CD4-positive, alpha-beta T cell treated with Interleukin-21 for 1 hour (primary cell): Measurements from ENCODE around the gene BHLHE23.
"Not testable (repeated sequence)": the region's sequence is repeated elsewhere in the genome, so short reads cannot be mapped to it uniquely, and the experiment has no call there.

Source experiments
- DNase-seq: peaks from one replicate; pipeline ENCODE4 v3.0.0-alpha.2; 2020

The BHLHE23 gene

DNA sequence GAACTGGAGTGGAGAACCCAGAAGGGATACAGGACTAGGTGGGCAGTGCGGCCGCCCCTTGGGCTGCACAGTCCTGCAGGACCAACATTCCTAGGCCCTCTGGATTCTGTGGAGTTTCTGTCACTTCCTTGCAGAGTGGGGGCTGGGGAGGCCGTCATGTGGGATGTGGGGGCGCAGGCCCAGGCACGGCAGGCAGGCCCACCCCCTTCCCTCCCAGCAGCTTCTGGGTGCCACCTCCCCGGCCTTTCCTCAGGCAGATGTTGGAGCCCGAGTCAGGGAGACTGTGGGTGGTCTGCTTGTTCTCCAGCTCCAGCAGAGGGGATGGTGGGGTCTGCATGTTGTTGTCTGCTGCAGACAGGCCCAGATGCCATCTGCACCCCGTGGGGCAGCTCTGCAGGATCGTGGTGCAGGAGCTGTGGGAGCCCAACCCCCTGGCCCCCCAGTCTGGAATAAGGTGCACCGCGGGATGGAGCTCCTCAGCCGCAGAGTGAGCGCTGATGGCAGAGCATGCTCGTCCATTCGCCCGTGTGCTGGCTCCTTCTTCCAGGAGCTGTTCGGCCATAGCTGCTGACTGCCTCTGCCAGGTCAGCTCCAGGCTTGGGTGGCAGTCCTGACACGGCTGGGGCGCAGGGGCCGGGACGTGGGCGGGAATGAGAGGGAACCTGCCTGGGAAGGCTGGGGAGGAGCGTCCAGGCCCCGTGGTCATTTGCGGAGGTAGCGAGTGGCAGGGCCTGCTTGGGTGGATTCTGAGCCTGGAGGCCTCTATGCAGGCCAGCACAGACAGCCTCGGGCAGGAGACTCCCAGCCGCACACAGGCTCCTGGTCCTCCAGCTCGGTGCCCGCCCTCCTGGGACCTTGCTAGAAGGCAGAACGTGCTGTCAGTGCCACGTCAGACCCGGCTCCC is 36.2 kb downstream of the BHLHE23 start:
- no peak for DNase-seq

DNA sequence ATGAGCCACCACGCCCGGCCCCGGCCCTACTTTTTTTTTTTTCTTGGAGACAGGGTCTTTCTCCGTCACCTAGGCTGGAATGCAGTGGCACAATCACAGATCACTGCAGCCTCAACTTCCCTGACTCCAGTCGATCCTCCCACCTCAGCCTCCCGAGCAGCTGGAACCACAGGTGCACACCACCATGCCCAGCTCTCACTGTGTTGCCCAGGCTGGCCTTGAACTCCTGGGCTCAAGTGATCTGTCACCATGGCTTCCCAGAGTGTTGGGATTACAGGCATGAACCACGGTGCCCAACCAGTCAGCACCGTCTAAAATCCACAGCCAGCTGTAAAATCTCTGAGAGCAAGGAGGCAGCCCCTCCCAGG is 36.8 kb downstream of the BHLHE23 start:
- no peak for DNase-seq

GRCh38 chr20:62969179-62969760 is 37.5 kb downstream of the BHLHE23 start:
- no peak for DNase-seq

DNA sequence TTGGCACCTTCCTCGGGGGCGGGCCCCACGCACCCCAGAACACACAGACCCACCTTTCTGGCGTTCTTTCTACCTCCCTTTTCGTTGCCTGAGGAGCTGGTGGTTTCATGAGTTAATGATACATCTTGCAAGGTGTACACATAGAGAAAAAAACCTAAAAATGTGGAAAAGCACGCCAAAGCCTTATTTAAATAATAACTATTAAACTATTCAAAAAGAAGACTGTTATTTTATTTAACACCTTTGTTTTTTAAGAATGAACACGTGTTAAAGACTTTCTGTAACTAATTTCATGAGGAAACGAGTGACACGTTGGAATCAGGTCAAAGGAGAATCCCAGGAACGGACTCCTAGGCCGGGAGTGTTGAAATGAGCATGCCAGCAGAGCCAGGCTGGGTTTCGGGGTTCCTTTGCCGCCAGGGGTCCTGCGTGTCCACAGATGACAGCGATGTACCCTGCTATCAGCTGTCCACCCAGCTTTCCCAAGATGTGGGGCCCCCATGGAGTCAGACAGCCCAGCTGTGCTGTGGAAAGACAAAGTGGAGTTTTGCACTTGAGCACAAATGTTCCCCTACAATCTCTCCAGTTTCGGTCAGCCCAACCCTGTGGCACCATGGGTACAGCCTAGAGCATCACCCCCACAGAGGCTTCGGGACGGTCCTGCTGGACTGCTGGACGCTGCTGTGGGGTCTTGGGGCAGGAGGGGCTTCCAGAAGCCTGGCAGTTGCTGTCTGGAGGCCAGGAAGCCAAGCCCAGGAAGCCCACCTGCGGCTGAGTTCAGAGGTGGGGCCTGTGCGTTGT is 38.2 kb downstream of the BHLHE23 start:
- no peak for DNase-seq

- no peak for DNase-seq
Observed at GRCh38 chr20:62967628-62968351, 39.0 kb downstream of the BHLHE23 start.

- DNase-seq, result no peak
Observed at GRCh38 chr20:62967149-62967501, 39.6 kb downstream of the BHLHE23 start.

- DNase-seq, result no peak
Observed at GRCh38 chr20:62966212-62967148, 40.3 kb downstream of the BHLHE23 start.

DNA sequence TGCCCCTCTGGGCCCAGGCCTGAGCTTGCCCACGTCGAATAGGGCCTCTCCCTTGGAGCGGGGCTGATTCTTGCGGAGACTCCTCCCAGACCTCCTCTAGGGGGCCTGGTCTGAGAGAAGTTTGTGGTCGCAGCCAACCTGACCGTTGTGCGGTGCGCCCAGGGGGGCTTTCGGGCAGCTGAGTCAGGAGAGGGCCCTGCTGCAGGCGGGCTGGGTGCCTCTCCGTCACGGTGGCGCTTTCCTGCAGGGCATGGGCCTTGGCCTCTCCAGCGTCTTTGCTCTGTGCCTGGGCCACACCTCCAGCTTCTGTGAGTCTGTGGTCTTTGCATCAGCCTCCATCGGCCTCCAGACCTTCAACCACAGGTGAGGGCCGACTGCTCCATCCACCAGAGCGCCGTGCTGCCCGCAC is 41.4 kb downstream of the BHLHE23 start:
- DNase-seq, result no peak

- no peak for DNase-seq
Observed at GRCh38 chr20:62964700-62965099, 42.1 kb downstream of the BHLHE23 start.

DNA sequence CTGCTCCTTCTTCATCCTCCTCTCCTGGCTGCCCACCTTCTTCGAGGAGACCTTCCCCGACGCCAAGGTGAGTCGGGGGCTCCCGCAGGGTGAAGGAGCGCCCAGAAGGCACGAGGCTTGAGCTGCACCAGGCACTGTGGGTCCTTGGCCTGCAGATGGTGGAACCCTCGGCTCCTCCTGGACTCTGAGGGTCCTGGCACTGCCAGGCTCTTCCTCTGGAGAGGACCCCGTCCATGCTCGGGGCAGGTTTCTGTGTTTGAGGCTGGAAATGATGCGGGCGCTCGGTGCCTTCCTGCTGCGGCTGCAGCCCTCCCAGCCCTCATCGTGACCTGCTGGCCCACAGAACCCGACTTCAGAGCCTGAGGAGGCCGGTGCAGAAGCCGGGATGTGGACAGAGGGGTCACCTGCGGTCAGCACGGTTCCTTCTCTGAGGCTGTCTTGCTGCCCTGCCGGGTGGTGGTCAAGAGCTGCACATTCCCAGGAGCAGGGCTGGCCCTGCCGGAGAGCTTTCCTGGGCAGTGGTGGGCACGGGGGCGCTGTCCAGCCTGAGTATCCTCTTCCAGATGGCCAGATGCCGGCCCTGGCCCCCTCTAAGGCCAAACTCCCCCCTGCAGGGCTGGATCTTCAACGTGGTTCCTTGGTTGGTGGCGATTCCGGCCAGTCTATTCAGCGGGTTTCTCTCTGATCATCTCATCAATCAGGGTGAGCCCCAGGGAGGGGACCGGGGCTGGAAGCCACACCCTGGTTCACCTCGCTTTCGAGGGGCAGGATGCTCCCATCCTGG is 43.0 kb downstream of the BHLHE23 start:
- no peak for DNase-seq

GRCh38 chr20:62962891-62963613 is 43.7 kb downstream of the BHLHE23 start:
- DNase-seq, result no peak

DNA sequence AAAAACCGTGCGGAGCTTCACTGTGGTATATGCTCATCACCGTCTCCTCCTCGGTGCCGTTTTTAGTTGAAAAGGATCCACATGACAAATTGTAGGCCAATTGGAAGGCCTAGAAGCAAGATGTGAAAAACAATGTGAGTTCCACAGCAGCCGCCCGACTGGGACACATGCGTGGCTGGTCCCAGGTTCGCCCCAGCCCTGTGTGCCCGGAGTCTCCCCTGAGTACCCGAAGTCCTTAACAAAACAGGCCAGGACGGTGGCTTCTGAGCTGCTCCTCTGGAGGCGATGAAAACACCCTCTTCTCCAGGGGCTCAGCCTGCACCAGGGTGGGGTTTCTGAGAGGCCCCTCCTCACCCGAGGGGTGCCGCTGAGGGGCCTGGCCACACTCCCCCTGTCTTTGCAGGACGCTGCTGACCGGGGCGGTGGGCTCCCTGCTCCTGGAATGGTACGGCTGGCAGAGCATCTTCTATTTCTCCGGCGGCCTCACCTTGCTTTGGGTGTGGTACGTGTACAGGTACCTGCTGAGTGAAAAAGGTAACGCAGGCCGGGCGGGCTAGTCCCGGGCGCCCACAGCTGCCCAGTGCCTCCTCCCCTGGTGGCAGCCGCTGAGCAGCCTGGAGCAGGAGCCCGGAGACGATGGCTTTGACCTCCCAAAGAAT is 44.4 kb downstream of the BHLHE23 start:
- DNase-seq, result no peak

DNA sequence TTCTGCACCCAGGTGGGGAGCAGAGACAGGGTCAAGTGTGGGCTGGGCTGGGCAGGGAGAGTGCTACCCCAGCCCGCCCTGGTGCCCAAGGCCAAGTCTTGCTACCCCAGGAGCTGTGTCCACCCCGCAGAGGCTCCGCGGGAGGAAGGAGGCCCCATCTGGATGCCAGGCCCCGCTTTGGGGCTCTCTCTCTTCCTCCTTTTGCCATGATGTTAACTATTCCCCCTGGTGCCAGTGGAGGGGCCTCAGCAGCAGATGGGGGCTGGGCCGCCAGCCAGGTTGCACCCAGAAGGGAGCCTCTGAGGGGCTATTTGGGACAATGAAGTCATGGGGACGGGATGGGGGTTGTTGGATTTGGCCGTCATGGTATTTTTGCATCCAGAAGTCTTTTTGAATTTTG is 45.0 kb downstream of the BHLHE23 start:
- DNase-seq, result no peak

- no peak for DNase-seq
Observed at GRCh38 chr20:62961310-62961783, 45.4 kb downstream of the BHLHE23 start.

GRCh38 chr20:62960446-62961309 is 46.1 kb downstream of the BHLHE23 start:
- not testable (repeated sequence) for DNase-seq

DNA sequence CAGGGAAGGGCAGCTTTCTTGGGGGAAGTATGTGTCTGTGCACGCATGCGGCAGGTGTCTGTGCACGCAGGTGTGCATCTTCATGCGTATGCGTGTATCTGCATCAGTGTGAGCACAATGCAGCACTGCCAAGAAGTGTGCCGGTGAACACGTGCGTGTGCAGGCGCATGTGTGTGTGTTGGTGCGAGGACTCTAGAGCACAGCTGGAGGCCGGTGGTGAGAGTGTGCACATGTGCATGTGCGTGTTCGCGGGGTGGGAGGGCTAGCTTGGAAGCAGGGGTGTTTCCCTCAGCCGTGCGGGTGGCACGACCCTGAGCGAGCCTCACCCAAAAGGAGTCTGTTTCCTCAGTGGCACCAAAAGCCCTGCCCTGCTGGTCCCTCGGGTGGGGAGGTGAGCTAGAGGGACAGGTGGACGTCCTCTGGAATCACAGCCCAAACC is 46.7 kb downstream of the BHLHE23 start:
- DNase-seq, result no peak

GRCh38 chr20:62959101-62959971 is 47.4 kb downstream of the BHLHE23 start:
- DNase-seq, result no peak
